Activated CD8-positive, alpha-beta T cell treated with anti-CD3 and anti-CD28 coated beads, Interleukin-2, amount 10 ng/mL, durations not matched to agents 7 days and 5 days (primary cell): Measurements from ENCODE around the gene STX8. TPM values are rescaled to one million over a fixed set of nuclear protein-coding genes. Genes with fewer than 3 reads are reported as not detected.

Experiments
- ATAC-seq: fragments of 150-1000 bp; cut with Tn5 transposase; one replicate; pipeline ENCODE4 v1.10.0; 2021; ENCODE audit warnings: moderate library complexity
- CTCF ChIA-PET: fragments of 350-600 bp; sonication (Branson Sonifier 250); formaldehyde crosslinking; loops from one replicate; lab custom pipeline; 2021; ENCODE audit warnings: antibody characterized with exemption; lab: Charles Lee
- POLR2A ChIA-PET: fragments of 350-600 bp; sonication (Branson Sonifier 250); formaldehyde crosslinking; loops from one replicate; lab custom pipeline; 2021; ENCODE audit warnings: antibody characterized with exemption; lab: Charles Lee
- DNase-seq: peaks from one replicate; pipeline ENCODE4 v3.0.0-alpha.2; 2020
- H3K27ac Mint-ChIP-seq: one replicate; pipeline ENCODE4 v1.8.0; 2021; ENCODE audit warnings: mild to moderate bottlenecking, mixed read lengths
- H3K27me3 Mint-ChIP-seq: one replicate; pipeline ENCODE4 v1.8.0; 2021; ENCODE audit warnings: low read depth, mixed read lengths
- H3K36me3 Mint-ChIP-seq: one replicate; pipeline ENCODE4 v1.8.0; 2021; ENCODE audit warnings: low read depth, mixed read lengths
- H3K4me1 Mint-ChIP-seq: one replicate; pipeline ENCODE4 v1.8.0; 2021; ENCODE audit warnings: low read depth, mixed read lengths
- H3K4me3 Mint-ChIP-seq: one replicate; pipeline ENCODE4 v1.8.0; 2021; ENCODE audit warnings: mild to moderate bottlenecking, mixed read lengths
- H3K9me3 Mint-ChIP-seq: one replicate; pipeline ENCODE4 v1.8.0; 2022; ENCODE audit warnings: mixed read lengths; ENCODE audit not compliant: insufficient read depth
- total RNA-seq, 2 experiments: library from RNA; stranded (reverse); gene quantifications; one replicate each; pipeline ENCODE4 v1.2.3, GENCODE V29; 2021

Gene STX8
- total RNA-seq, 2 experiments from 2014 or later, result 71.0 to 78.5 TPM

DNA sequence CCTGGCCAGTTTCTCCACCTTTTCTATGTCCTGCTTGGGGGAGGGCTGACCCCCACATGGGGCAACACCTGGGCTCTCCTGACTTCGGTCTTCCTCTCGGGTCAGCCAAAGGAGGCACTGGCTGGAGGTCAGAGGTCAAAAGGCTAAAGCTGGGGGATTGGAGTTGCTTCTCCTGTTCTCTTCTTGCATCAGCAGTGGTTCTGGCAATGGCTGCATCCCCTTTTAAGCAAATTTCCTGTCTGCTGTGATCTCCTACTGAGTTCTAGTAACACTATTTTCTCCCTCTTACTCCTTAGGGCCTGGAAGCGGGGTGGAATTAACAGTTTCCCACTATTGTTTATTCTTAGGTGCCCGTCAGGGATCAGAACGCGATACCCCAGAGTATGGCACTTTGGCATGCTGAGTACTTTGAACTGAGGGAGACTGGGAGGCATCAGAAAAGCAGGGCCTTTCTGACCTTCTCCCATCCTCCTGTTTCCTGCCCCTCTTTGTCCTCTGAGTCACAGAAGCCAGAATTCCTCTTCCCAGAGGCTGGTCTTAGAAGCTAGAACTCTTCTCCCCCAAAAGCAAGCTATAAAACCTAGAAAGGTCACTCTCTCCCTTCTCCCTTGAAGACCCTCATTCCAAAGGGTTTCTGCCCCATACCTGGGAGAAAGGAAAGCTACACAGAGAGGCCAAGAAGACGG, 268.2 kb downstream of the STX8 start:
- Mint-ChIP-seq H3K4me3 (no peak overlapping the region), H3K4me1 (no peaks in the 10 kb centered on the region), H3K9me3 (no peaks in the 10 kb centered on the region), H3K36me3 (no peaks in the 10 kb centered on the region), H3K27ac (no peak overlapping the region), H3K27me3 (no peaks in the 10 kb centered on the region)
- ChIA-PET CTCF (no interaction called here), POLR2A (no interaction called here)
- DNase-seq (no peak), ATAC-seq (no peak)

DNA sequence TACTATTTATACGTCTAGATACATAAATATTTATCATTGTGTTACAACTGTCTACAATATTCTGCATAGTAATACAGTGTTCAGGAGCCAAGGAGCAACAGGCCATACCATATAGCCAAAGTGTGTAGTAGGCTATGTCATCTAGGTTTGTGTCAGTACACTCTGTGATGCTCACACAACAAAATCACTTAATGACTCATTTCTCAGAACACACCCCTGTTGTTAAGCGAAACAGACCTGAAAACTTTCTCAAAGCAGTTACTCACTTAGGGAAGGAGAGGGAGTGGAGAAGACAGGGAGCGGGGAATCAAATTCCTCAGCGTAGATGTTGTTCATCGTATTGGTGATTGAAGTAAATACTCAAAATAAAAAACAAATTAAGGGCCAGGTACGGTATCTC, 269.5 kb downstream of the STX8 start:
- no peak for DNase-seq
- CTCF ChIA-PET, result no interaction called here
- Mint-ChIP-seq H3K27ac (no peak overlapping the region), H3K4me3 (no peak overlapping the region), H3K36me3 (no peaks in the 10 kb centered on the region), H3K9me3 (no peaks in the 10 kb centered on the region), H3K4me1 (no peaks in the 10 kb centered on the region), H3K27me3 (no peaks in the 10 kb centered on the region)
- no peak for ATAC-seq
- POLR2A ChIA-PET, result no interaction called here

- no peak overlapping the region for H3K27ac Mint-ChIP-seq
- DNase-seq, result no peak
- H3K4me3 Mint-ChIP-seq, result no peak overlapping the region
- no peaks in the 10 kb centered on the region for H3K4me1 Mint-ChIP-seq
- no peaks in the 10 kb centered on the region for H3K9me3 Mint-ChIP-seq
- POLR2A ChIA-PET, result no interaction called here
- H3K36me3 Mint-ChIP-seq, result no peaks in the 10 kb centered on the region
- H3K27me3 Mint-ChIP-seq, result no peaks in the 10 kb centered on the region
- ATAC-seq, result no peak
- CTCF ChIA-PET, result no interaction called here
These were observed 275.9 kb downstream of the STX8 start for GRCh38 chr17:9299695-9300094.

DNA sequence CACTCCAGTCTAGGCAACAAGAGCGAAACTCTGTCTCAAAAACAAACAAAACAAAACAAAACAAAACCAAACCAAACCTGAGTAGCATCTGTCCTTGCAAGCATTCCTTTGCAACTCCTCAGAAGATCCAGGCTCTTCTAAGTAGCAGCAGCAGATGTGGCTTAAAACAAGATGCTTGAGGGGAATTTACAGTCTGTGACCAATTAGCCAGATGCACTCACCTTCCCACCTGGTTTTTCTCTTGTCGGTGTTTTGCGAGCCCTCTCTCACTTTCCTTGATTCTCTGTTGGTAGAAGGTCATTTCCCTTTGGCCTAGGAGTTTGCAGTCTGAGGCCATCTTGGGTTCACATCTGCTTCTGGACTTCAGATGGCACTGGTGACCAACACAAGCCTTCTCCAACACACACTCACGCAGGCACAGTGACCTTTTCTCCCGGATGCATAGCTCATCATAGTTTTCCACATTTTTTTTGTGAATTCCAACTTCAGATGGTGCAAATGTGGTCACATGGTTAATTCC, 276.8 kb downstream of the STX8 start:
- no peaks in the 10 kb centered on the region for H3K36me3 Mint-ChIP-seq
- CTCF ChIA-PET, result no interaction called here

GRCh38 chr17:9298135-9298534, 277.5 kb downstream of the STX8 start:
- Mint-ChIP-seq H3K36me3 (no peaks in the 10 kb centered on the region), H3K4me3 (no peak overlapping the region), H3K27ac (no peak overlapping the region), H3K27me3 (no peaks in the 10 kb centered on the region), H3K4me1 (no peaks in the 10 kb centered on the region), H3K9me3 (no peaks in the 10 kb centered on the region)
- POLR2A ChIA-PET, result no interaction called here
- no peak for DNase-seq
- CTCF ChIA-PET, result no interaction called here
- no peak for ATAC-seq

More for the DNA sequence above, 276.8 kb downstream of the STX8 start:
- no peaks in the 10 kb centered on the region for H3K27me3 Mint-ChIP-seq
- no peaks in the 10 kb centered on the region for H3K4me1 Mint-ChIP-seq
- no peak overlapping the region for H3K27ac Mint-ChIP-seq
- DNase-seq (no peak), ATAC-seq (no peak)
- POLR2A ChIA-PET, result no interaction called here
- no peaks in the 10 kb centered on the region for H3K9me3 Mint-ChIP-seq
- H3K4me3 Mint-ChIP-seq, result no peak overlapping the region

- Mint-ChIP-seq H3K9me3 (no peaks in the 10 kb centered on the region), H3K4me3 (no peak overlapping the region), H3K36me3 (no peaks in the 10 kb centered on the region), H3K27me3 (no peaks in the 10 kb centered on the region), H3K4me1 (peaks cover 6% of the 10 kb centered on the region), H3K27ac (no peak overlapping the region)
- ChIA-PET CTCF (no interaction called here), POLR2A (no interaction called here)
- ATAC-seq (no peak), DNase-seq (no peak)
These were observed 280.9 kb downstream of the STX8 start for GRCh38 chr17:9294661-9295210.

DNA sequence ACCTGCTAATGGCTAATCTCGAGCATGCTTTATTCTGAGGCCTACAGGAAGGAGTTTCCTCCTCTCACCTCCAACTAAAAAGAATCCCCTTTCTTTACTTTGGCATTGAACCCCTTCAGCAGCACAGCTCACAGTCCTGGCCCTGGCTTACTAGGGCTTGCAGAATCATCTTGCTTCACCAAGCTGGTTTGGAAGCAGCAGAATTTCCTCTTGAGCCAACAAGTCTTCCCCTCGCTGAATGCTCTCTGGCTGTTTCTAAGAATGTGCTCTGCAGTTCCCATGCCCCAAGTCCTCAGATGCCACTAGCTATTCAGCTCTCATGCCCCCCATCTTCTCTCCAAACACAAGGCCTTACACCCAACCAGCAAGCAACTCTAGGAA, 283.1 kb downstream of the STX8 start:
- no peak overlapping the region for H3K4me3 Mint-ChIP-seq
- H3K27ac Mint-ChIP-seq, result no peak overlapping the region
- POLR2A ChIA-PET, result no interaction called here
- no peak for DNase-seq
- no peaks in the 10 kb centered on the region for H3K9me3 Mint-ChIP-seq
- no peak for ATAC-seq
- peaks cover 17% of the 10 kb centered on the region for H3K4me1 Mint-ChIP-seq
- CTCF ChIA-PET, result interaction anchor here (0.6 to 3.0 kb wide), 7 partner anchors 19 to 857 kb away, joined by 3 to 22 read pairs (median 4); partner anchors contain the start of gene NDEL1
- H3K27me3 Mint-ChIP-seq, result no peaks in the 10 kb centered on the region
- H3K36me3 Mint-ChIP-seq, result no peaks in the 10 kb centered on the region

- DNase-seq (peak; percentile 54), ATAC-seq (peak; percentile 83)
- ChIA-PET POLR2A (no interaction called here), CTCF (interaction anchor here (0.6 to 3.0 kb wide), 8 partner anchors 12 to 857 kb away, joined by 3 to 22 read pairs (median 4); partner anchors contain the start of gene NDEL1)
- Mint-ChIP-seq H3K4me3 (no peak overlapping the region), H3K9me3 (no peaks in the 10 kb centered on the region), H3K27ac (no peak overlapping the region), H3K36me3 (no peaks in the 10 kb centered on the region), H3K27me3 (no peaks in the 10 kb centered on the region), H3K4me1 (peaks cover 17% of the 10 kb centered on the region)
These were observed 283.6 kb downstream of the STX8 start for GRCh38 chr17:9291912-9292560.

- no peak for DNase-seq
- Mint-ChIP-seq H3K9me3 (no peaks in the 10 kb centered on the region), H3K36me3 (no peaks in the 10 kb centered on the region), H3K4me1 (peaks cover 17% of the 10 kb centered on the region), H3K4me3 (no peak overlapping the region), H3K27me3 (no peaks in the 10 kb centered on the region), H3K27ac (no peak overlapping the region)
- POLR2A ChIA-PET, result no interaction called here
- CTCF ChIA-PET, result no interaction called here
- ATAC-seq, result peak; percentile 23
These were observed 285.4 kb downstream of the STX8 start for GRCh38 chr17:9290226-9290613.

- ATAC-seq (no peak), DNase-seq (no peak)
- Mint-ChIP-seq H3K36me3 (no peaks in the 10 kb centered on the region), H3K4me1 (peaks cover 17% of the 10 kb centered on the region), H3K4me3 (no peak overlapping the region), H3K9me3 (no peaks in the 10 kb centered on the region), H3K27me3 (no peaks in the 10 kb centered on the region), H3K27ac (no peak overlapping the region)
- ChIA-PET CTCF (no interaction called here), POLR2A (no interaction called here)
These were observed 288.3 kb downstream of the STX8 start for GRCh38 chr17:9287306-9287705.

DNA sequence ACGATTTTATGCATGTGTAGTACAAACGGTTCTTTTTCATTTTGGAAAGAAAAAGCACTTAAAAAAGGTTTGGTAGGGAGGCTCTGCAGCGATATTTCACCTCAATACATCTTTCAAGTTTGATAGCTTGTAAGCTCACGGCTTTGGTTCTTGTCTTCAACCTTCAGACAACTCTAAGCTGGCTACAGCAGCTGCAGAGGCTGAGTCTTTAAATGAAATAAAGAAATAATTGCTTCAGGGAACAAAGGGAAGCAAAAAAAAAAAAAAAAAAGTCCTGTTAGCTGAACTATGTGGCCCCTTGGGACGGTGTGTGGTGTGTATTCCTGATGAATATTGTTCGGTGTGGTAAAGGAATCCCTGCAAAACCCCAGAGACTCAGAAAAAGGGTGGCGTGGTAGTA, 289.2 kb downstream of the STX8 start:
- no peaks in the 10 kb centered on the region for H3K36me3 Mint-ChIP-seq
- ChIA-PET CTCF (no interaction called here), POLR2A (no interaction called here)
- H3K4me3 Mint-ChIP-seq, result no peak overlapping the region
- ATAC-seq (no peak), DNase-seq (no peak)
- H3K4me1 Mint-ChIP-seq, result peaks cover 17% of the 10 kb centered on the region
- H3K9me3 Mint-ChIP-seq, result no peaks in the 10 kb centered on the region
- H3K27me3 Mint-ChIP-seq, result no peaks in the 10 kb centered on the region
- H3K27ac Mint-ChIP-seq, result no peak overlapping the region
